Epithelial cell of esophagus (primary cell): ENCODE measurements around the gene MEF2A.
A peak's percentile ranks its signal among the peaks of the same experiment; 100 is the strongest.

Source experiments
- DNase-seq: peaks from one replicate; pipeline ENCODE4 v3.0.0; 2010; ENCODE audit warnings: low read depth
- H3K4me3 ChIP-seq: 2 replicates; pipeline ENCODE4 v1.5.1; 2011; ENCODE audit warnings: mild to moderate bottlenecking, low read length, control low read depth
- TF ChIP-seq, protein P1 (sequence below): IDR thresholded peaks from 2 replicates; pipeline ENCODE4 v1.5.1; 2011; ENCODE audit warnings: low read depth, mild to moderate bottlenecking, low read length, control low read depth, inconsistent platforms; ENCODE audit not compliant: insufficient read depth; ENCODE audit errors: missing control alignments

MEF2A gene

DNA sequence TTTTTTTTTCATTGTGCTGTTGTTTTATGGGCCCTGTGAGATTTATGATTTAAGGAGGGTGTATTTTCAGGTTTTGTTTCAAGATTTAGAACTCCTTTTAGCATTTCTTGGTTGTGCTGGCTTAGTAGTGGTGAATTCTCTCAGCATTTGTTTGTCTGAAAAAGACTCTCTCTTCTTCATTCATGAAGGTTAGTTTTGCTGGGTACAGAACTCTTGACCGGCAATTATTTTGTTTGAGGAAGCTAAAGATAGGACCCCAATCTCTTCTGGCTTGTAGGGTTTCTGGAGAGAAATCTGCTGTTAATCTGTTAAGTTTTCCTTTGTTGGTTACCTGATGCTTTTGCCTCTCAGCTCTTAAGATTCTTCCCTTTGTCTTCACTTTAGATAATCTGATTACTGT lies 120.5 kb downstream of the MEF2A start:
- no peak for DNase-seq
- H3K4me3 ChIP-seq, result no peak overlapping the region
- TF ChIP-seq, protein P1, sequence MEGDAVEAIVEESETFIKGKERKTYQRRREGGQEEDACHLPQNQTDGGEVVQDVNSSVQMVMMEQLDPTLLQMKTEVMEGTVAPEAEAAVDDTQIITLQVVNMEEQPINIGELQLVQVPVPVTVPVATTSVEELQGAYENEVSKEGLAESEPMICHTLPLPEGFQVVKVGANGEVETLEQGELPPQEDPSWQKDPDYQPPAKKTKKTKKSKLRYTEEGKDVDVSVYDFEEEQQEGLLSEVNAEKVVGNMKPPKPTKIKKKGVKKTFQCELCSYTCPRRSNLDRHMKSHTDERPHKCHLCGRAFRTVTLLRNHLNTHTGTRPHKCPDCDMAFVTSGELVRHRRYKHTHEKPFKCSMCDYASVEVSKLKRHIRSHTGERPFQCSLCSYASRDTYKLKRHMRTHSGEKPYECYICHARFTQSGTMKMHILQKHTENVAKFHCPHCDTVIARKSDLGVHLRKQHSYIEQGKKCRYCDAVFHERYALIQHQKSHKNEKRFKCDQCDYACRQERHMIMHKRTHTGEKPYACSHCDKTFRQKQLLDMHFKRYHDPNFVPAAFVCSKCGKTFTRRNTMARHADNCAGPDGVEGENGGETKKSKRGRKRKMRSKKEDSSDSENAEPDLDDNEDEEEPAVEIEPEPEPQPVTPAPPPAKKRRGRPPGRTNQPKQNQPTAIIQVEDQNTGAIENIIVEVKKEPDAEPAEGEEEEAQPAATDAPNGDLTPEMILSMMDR, result no peak

DNA sequence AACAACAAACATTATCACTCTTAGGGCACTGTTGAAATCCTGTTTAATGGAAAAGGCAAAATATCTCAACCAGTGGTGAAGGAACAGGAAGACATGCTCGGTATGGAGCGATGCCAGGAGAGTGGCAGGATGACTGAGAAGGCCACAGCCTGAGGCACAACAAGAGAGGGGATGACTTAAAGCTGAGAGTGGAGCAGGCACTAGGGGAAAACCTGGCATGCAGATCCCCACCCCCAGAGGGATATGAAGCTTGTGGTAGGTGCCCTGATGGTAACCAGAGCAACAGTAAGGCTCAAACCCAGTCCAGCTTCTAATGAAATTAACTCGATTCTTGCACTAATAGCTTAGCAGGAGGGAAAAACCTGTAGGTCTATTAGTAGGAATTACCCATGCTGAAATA lies 127.0 kb downstream of the MEF2A start:
- TF ChIP-seq, protein P1, result no peak
- H3K4me3 ChIP-seq, result no peak overlapping the region
- DNase-seq, result peak; percentile 54

DNA sequence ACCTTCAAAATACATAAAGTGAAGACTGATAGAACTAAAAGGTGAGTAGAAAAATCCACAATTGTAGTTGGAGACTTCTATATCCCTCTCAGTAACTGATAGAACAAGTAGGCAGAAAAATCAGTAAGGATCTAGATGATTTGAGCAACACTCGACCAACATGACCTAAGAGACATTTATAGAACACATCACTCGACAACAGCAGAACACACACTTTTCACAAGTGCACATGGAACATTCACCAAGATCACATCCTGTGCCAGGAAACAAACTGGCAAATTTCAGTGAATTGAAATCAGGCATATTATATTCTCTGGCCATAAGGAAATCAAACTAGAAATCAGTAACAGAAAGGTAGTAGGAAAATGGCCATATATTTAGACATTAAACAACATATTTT lies 130.3 kb downstream of the MEF2A start:
- TF ChIP-seq, protein P1, result no peak
- no peak for DNase-seq
- H3K4me3 ChIP-seq, result no peak overlapping the region

DNA sequence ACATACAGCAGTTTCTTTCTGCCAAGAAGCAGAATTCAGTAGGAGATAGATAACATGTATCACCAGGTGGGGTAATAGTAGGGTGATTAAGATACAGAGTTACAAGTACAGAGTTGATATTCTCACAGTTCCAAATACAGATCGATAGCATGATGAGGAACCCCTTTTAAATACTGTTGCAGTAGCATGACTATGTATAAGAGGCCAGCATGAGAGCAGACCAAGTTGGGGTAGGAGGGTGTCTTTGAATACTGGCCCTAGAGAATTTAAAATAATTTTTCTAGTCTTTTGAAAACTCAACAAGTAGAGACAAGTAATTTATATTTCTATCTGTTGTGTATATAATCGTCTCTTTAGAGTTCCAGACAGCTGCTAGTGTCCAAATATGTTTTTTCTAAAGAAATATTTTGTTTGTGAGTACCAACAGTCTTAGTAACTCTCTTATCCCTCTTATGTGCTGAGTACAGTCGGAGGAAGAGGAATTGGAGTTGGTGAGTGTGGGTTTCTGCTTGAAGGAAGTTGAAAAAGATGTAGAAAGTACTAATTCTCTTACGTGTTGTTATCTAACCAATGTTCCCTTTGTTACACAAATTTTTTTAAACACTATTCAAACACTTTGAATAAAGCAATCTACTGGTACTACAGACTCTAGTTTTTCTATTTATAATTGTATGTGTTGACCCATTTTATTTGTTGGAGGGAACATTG lies 137.3 kb downstream of the MEF2A start:
- H3K4me3 ChIP-seq, result no peak overlapping the region
- TF ChIP-seq, protein P1, result no peak

DNA sequence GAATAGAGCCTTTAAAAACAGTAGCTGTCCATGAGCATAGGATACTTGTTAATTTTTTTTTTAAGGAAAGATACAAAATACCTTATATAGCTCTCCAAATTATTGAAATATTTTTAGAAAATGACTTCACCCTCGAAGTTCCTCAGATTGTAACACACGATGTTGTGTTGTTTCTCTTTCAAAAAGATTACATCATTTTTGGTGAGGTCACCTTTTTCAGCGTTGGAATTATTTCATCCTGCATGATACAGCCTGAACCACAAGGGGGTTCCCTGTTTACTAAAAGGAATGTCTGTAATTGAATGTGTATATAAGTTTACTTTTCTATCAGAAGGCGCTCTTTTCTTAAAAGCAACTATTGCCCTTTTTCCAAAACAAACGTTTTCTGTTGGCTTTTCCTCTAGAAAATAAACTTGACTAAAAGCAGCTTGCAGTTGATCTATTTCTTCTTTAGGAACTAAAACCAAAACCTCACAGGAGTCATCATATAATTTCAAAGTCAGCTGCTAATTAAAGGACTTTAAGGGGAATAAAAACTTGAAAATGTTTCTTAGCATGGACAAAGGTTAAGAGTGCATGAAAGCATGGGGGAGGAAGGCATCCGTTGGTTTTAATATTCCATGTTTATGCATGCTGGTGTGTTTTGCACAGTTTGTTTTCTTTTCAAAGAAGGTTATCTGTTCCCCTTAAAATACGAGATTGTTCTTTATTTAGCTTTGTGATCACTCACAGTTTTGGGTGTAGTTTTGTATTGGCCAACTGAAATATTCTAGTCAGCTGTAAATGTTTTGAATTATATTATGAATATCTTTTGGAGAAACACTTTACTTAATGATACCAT lies 138.0 kb downstream of the MEF2A start:
- DNase-seq, result peak; percentile 92
- H3K4me3 ChIP-seq, result no peak overlapping the region
- TF ChIP-seq, protein P1, result peak; percentile 70

More for the DNA sequence above, 137.3 kb downstream of the MEF2A start:
- peak; percentile 37 for DNase-seq

DNA sequence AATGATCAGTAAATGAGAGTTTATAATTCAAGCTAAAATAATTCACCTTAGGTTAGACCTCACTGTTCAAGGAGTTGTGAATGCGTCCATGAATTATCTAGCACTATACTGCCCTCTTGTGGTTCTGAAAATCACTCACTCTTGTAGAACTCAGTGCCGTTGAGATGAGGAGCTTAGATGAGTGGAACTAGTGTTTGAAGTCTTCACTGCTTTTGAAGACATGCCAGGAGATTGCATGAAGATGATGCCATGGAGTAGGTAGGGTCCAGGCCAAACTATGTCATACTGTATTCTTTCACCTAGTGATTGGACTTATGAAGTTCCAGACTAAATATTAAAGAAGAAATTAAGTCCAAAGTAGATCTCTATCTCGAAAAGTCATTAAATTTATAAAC lies 138.7 kb downstream of the MEF2A start:
- DNase-seq, result peak; percentile 89
- H3K4me3 ChIP-seq, result no peak overlapping the region
- TF ChIP-seq, protein P1, result peak; percentile 76
